Measurements from ENCODE around the gene OR14K1.

OR14K1 gene

GRCh38 chr1:247760456-247760855 lies 22.0 kb downstream of the OR14K1 start, which contains the start of gene OR1C1:
TSS of gene OR1C1 (minus strand) at chr1:247760556. CDS start at chr1:247758406, 2,150 bp downstream.
- Mint-ChIP-seq H3K4me3 (no peak within 1 kb of the TSS), H3K4me1 (ENCODE audit: low read depth in 2 of 2) (no peaks in the 10 kb centered on the region), H3K36me3 (ENCODE audit: insufficient read depth) (no peaks in the 10 kb centered on the region), H3K27me3 (no peaks in the 10 kb centered on the region), H3K27ac (no peak within 1 kb of the TSS), H3K9me3 (peaks cover 6 to 8% of the 10 kb centered on the region in 2 donors)
- DNase-seq, result no peak
- ATAC-seq (replicated peaks), result no peak

GRCh38 chr1:247769603-247770002 lies 31.2 kb downstream of the OR14K1 start:
- DNase-seq (no peak), ATAC-seq (replicated peaks) (no peak)
- H3K4me1 Mint-ChIP-seq (ENCODE audit: low read depth in 2 of 2), result no peaks in the 10 kb centered on the region
- H3K36me3 Mint-ChIP-seq (ENCODE audit: insufficient read depth), result no peaks in the 10 kb centered on the region
- no peaks in the 10 kb centered on the region for H3K9me3 Mint-ChIP-seq
- no peak overlapping the region for H3K4me3 Mint-ChIP-seq
- H3K27ac Mint-ChIP-seq, result no peak overlapping the region
- H3K27me3 Mint-ChIP-seq, result no peaks in the 10 kb centered on the region
